Left lobe of liver (tissue), 1 donor: ENCODE data around the gene CREB3L4. TPM values are rescaled to one million over a fixed set of nuclear protein-coding genes. Genes with fewer than 3 reads are reported as not detected.

ENCODE experiments used
- total RNA-seq: library from RNA; stranded (reverse); gene quantifications from one replicate; pipeline ENCODE4 v1.2.1, GENCODE V29; 2021
- donor health status: DM: no; HTN: yes; CAD: no.

Gene CREB3L4
- total RNA-seq, 1 donor from 2014 or later: 9.0 TPM

Other genes with a start within 250 kb of the CREB3L4 start
- 21.9 TPM for gene INTS3, start 239.9 kb upstream of the CREB3L4 start, total RNA-seq
- 60.7 TPM for gene SLC27A3, start 192.5 kb upstream of the CREB3L4 start, total RNA-seq
- 18.9 TPM for gene GATAD2B, start 44.9 kb upstream of the CREB3L4 start, total RNA-seq
- gene DENND4B, start 21.2 kb upstream of the CREB3L4 start, total RNA-seq: 25.4 TPM
- gene CRTC2, start 9.3 kb upstream of the CREB3L4 start, total RNA-seq: 23.8 TPM
- 38.8 TPM for gene SLC39A1, start 4.4 kb upstream of the CREB3L4 start, total RNA-seq
- 97.0 TPM for gene JTB, start 9.8 kb downstream of the CREB3L4 start, total RNA-seq
- gene RAB13, start 18.4 kb downstream of the CREB3L4 start, total RNA-seq: 46.3 TPM
- gene RPS27, start 22.9 kb downstream of the CREB3L4 start, total RNA-seq: 409 TPM
- 0.10 TPM for gene NUP210L, start 187.2 kb downstream of the CREB3L4 start, total RNA-seq
- 92.7 TPM for gene TPM3, start 224.2 kb downstream of the CREB3L4 start, total RNA-seq
- not detected for gene CFAP141, start 238.4 kb downstream of the CREB3L4 start, total RNA-seq